ACC112 (cell line): Measurements from ENCODE around the gene CCDC93.

Experiments
- H2AFZ ChIP-seq: fragments of 200-600 bp; sonication (generic); one replicate; pipeline ENCODE4 v1.6.0; 2017; ENCODE audit warnings: antibody characterized with exemption, low read length; ENCODE audit not compliant: unreplicated experiment
- H3K27ac ChIP-seq: fragments of 200-600 bp; sonication (generic); 2 replicates; pipeline ENCODE4 v1.5.1; 2014; ENCODE audit warnings: low read depth, mild to moderate bottlenecking, antibody characterized with exemption, low read length, moderate library complexity
- H3K27me3 ChIP-seq: fragments of 200-600 bp; sonication (generic); 2 replicates; pipeline ENCODE4 v1.6.1; 2014; ENCODE audit warnings: mild to moderate bottlenecking, antibody characterized with exemption, low read length, moderate library complexity, mixed read lengths; ENCODE audit not compliant: insufficient read depth
- H3K36me3 ChIP-seq: fragments of 200-600 bp; sonication (generic); 2 replicates; pipeline ENCODE4 v1.6.1; 2016; ENCODE audit warnings: mild to moderate bottlenecking, antibody characterized with exemption, low read length, moderate library complexity, mixed read lengths; ENCODE audit not compliant: insufficient read depth
- H3K4me1 ChIP-seq: fragments of 200-600 bp; sonication (generic); one replicate; pipeline ENCODE4 v1.6.1; 2016; ENCODE audit warnings: low read length, mixed read lengths; ENCODE audit not compliant: insufficient read depth, unreplicated experiment, control insufficient read depth
- H3K4me3 ChIP-seq: fragments of 200-600 bp; sonication (generic); 2 replicates; pipeline ENCODE4 v1.5.1; 2014; ENCODE audit warnings: mild to moderate bottlenecking, low read depth, low read length
- H3K79me2 ChIP-seq: fragments of 200-600 bp; sonication (generic); one replicate; pipeline ENCODE4 v1.6.0; 2016; ENCODE audit warnings: low read length; ENCODE audit not compliant: control insufficient read depth, unreplicated experiment, insufficient read depth

Gene CCDC93

DNA sequence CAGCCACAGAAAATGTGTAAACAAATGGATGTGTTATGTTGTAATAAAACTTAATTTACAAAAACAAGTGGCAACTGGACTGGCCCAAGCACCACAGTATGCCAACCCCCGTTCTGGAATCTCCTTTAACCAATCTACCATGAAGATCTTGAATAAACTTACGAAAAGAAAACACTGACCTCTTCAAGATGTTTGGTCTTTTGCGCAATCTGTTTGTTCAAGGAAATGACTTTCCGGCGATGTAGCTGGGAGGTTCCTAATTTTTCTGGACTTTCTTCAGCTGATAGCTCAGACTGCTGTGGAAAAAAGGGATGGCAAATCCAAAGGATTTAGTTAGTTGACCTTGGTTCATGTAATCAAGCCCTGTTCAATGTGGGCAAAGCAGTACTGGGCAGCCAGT lies 55.7 kb downstream of the CCDC93 start:
- H3K27ac ChIP-seq: peak overlapping the region; percentile 56
- peaks cover 48% of the 10 kb centered on the region for H3K4me1 ChIP-seq
- peaks cover 10% of the 10 kb centered on the region for H3K79me2 ChIP-seq
- no peak overlapping the region for H3K4me3 ChIP-seq
- H3K36me3 ChIP-seq: peaks cover 22% of the 10 kb centered on the region; the same call in 1 of the 2 replicates
- H2AFZ ChIP-seq: no peak overlapping the region
- no peaks in the 10 kb centered on the region for H3K27me3 ChIP-seq

DNA sequence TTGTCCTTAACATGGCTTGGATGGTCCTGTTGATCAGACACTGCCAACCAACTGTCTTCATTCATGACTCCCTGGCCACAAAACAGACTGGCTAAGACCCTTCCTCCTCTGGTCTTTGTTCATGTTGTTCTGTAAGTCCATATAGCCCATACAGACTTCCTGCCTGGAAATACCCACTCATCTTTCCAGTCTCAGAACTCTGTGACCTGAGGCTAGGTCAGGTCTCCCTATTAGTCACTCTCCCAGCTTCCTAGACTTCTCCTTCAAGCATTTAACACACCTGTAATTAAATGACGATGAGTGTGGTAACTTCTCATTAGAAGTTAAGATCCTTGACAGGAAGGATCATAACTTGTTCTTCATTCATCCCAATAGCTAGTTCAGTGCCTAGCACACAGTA lies 56.3 kb downstream of the CCDC93 start:
- no peak overlapping the region for H2AFZ ChIP-seq
- peak overlapping the region; percentile 36 for H3K27ac ChIP-seq
- peaks cover 45% of the 10 kb centered on the region for H3K4me1 ChIP-seq
- peaks cover 4% of the 10 kb centered on the region for H3K79me2 ChIP-seq
- H3K4me3 ChIP-seq: no peak overlapping the region
- peaks cover 27% of the 10 kb centered on the region; the same call in 1 of the 2 replicates for H3K36me3 ChIP-seq
- no peaks in the 10 kb centered on the region for H3K27me3 ChIP-seq

DNA sequence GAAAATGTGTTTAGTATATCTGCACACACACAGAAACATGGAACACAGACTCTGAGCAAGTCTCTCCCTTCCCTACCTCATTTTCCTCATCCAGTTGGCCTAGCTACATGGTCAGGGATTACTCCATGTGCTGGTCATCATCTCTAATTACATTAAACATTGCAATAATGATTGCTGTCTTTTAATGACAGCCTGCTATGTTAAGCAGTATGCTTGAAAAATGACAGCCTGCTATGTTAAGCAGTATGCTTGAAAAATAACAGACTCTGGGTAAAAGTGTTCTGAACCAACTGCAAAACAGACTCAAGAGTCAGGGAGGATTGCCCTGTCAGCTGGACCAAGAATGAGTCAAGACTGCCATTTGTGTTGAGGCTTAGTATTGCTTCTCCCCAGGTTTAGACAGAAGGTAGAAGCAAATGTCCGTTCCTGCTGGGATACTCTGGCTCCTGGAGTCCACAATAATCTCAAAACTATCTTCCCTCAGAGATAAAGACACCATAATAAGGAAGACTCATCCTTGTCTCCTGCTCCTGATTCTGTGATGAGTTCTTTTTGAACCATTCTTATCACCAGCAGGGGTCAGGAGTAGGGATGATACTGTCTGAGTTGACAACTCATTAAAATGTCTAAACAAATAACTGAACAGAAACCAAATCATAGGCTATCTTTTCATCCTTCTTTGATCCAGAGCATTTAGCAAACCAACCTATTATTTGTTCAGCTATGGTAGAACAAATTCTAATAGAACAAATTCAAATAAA lies 57.7 kb downstream of the CCDC93 start:
- Histone ChIP-seq H3K27ac (no peak overlapping the region), H3K36me3 (peaks cover 40% of the 10 kb centered on the region; the same call in 1 of the 2 replicates), H3K79me2 (peaks cover 4% of the 10 kb centered on the region), H3K4me3 (no peak overlapping the region), H3K4me1 (peaks cover 40% of the 10 kb centered on the region), H3K27me3 (no peaks in the 10 kb centered on the region), H2AFZ (no peak overlapping the region)

DNA sequence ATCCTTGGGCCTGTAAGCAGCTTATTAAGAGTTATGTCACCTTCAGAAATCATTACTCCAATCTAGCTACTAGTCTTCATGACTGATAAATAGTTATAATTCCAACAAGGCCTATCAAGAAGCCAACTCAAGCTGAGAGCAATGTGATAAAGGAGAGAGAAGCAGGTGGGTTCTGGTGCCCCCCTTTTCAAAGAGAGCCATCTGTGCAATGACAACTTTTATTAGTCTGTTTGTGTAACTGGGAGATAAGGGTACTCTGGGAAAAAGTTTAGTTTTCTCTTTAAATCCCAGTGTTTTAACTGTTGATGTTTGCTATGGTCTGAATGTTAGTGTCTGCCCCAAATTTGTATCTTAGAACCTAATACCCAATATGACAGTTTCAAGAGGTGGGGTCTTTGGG lies 60.6 kb downstream of the CCDC93 start:
- H3K79me2 ChIP-seq: peaks cover 4% of the 10 kb centered on the region

DNA sequence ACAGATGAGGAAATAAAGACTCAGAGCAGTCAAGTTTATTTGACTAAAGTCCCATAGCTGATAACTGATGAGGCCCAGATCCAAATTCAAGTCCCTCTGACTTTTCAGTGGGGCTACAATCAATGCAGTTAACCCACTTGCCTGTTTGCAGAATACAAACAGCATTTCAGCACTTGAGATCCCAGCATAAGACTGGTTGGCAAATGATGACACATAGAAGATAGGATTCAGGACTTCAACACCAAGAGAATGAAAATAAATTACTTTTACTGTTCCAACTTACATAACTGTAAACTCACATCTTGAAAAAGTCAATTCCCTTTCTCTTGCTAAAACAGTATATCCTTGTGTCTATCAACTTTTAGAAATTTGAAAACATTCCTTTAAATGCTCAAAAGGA lies 61.2 kb downstream of the CCDC93 start:
- Histone ChIP-seq H3K36me3 (peaks cover 65% of the 10 kb centered on the region), H3K79me2 (peaks cover 4% of the 10 kb centered on the region), H3K4me3 (no peak overlapping the region), H3K27ac (no peak overlapping the region), H3K27me3 (no peaks in the 10 kb centered on the region), H2AFZ (no peak overlapping the region), H3K4me1 (peaks cover 8% of the 10 kb centered on the region)

More for the DNA sequence above, 60.6 kb downstream of the CCDC93 start:
- no peak overlapping the region for H3K4me3 ChIP-seq
- no peak overlapping the region for H3K27ac ChIP-seq
- H3K4me1 ChIP-seq: peaks cover 12% of the 10 kb centered on the region
- H3K27me3 ChIP-seq: no peaks in the 10 kb centered on the region
- H3K36me3 ChIP-seq: peaks cover 61% of the 10 kb centered on the region
- H2AFZ ChIP-seq: no peak overlapping the region

DNA sequence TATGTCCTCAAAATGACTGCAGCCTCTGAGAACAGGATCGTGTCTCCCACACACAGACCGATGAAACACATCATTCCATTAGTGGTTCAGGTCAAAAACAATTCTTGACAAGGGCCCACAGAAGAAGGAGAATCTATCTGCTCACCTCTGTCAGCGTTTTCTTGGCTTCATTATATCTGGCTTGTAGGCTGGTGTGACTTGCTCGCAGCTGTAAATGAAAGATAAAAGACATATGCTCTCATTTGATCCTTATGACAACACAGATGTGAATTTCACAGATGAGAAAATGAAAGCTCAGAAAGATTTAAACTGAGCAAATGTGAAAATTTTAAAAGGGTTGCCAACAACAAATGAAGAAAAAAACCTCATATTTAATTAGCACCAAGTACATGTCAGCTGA lies 61.6 kb downstream of the CCDC93 start:
- H2AFZ ChIP-seq: no peak overlapping the region
- no peak overlapping the region for H3K4me3 ChIP-seq
- H3K27ac ChIP-seq: no peak overlapping the region
- H3K4me1 ChIP-seq: peaks cover 3% of the 10 kb centered on the region
- peaks cover 4% of the 10 kb centered on the region for H3K79me2 ChIP-seq
- H3K27me3 ChIP-seq: no peaks in the 10 kb centered on the region
- peaks cover 61% of the 10 kb centered on the region for H3K36me3 ChIP-seq

DNA sequence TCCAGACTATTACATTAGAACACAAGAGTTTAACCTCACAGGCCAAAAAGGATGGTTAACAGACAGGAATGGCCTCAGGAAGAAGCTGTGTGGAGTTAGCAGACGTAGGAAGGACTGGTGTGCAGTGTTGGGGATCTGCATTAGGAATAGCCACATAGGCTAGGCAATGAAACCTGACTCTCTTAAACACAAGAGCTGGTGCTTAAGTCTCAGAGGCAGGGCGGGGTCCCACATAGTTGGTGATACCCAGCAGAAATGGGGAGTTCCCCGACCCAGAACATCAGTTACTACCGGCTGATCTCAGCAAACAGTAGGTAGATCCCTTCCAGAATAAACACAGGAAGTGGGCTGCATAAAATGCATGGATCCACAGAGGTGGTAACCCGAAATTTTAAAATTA lies 64.1 kb downstream of the CCDC93 start:
- Histone ChIP-seq H3K79me2 (no peaks in the 10 kb centered on the region), H3K36me3 (peaks cover 64% of the 10 kb centered on the region), H3K4me3 (no peak overlapping the region), H2AFZ (no peak overlapping the region), H3K27ac (no peak overlapping the region), H3K27me3 (no peaks in the 10 kb centered on the region), H3K4me1 (no peaks in the 10 kb centered on the region)

DNA sequence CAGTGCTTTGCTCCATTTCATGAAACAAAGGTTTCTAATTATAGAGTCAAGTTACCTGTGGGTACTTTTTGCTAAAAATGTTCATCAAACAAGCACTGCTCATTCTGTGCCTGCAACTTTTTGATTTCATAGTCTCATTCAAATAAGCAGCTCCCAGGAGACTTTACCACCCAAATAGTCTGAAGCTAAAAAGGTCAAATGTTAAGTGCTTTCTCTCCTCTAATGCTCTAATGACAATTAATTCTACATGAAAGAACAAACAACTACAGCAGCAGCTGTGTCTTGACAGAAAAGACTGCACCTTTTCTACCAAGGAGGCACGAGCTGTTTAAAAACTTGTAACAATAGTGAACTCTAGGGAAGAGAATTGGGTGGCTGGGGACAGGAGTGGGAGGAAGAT lies 65.3 kb downstream of the CCDC93 start:
- Histone ChIP-seq H3K36me3 (peaks cover 64% of the 10 kb centered on the region), H3K4me1 (no peaks in the 10 kb centered on the region), H3K27me3 (no peaks in the 10 kb centered on the region), H3K79me2 (no peaks in the 10 kb centered on the region), H2AFZ (no peak overlapping the region), H3K27ac (no peak overlapping the region), H3K4me3 (no peak overlapping the region)

DNA sequence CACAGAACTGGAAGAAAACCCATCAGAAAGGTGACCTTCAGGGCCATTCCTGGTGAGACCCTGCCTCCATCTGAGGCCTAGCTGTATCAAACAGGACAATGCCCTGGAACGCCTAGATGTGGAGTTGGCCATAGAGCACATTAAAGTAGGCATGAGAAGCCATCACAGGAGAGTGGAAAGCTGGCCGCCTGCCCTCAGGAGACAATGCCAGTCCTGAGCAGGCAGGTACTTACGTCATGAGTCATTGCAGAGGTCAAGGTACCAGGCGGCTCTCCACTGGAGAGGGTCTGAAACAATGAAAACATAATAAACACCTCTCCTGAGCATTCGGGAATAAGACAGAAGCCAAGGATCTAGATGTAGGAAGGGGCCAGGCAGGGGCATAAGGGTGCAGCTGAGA lies 68.6 kb downstream of the CCDC93 start:
- Histone ChIP-seq H2AFZ (no peak overlapping the region), H3K36me3 (peaks cover 35% of the 10 kb centered on the region), H3K4me3 (no peak overlapping the region)

DNA sequence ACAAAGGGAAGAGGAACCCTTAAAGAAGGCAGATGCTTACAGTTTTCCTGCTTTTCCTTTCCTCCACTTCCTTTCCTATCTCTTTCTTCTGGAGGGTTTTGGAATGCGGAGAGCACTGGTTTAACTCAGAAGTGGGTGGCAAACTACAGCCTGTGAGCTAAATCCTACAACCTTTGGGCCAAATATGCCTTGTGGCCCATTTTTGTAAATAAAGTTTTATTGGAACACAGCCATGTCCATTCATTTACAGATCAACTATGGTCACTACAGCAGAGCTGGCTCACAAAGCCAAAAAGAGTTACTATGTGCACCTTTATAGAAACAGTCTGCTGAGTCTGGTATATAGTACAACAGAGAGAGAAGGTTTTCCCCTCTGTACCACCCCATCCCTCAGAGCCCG lies 69.1 kb downstream of the CCDC93 start:
- no peak overlapping the region for H3K4me3 ChIP-seq
- peaks cover 31% of the 10 kb centered on the region for H3K36me3 ChIP-seq
- H3K27me3 ChIP-seq: no peaks in the 10 kb centered on the region
- H3K4me1 ChIP-seq: no peaks in the 10 kb centered on the region
- H3K79me2 ChIP-seq: no peaks in the 10 kb centered on the region
- no peak overlapping the region for H2AFZ ChIP-seq
- H3K27ac ChIP-seq: no peak overlapping the region

More for the DNA sequence above, 68.6 kb downstream of the CCDC93 start:
- H3K79me2 ChIP-seq: no peaks in the 10 kb centered on the region
- no peaks in the 10 kb centered on the region for H3K27me3 ChIP-seq
- H3K4me1 ChIP-seq: no peaks in the 10 kb centered on the region
- no peak overlapping the region for H3K27ac ChIP-seq

DNA sequence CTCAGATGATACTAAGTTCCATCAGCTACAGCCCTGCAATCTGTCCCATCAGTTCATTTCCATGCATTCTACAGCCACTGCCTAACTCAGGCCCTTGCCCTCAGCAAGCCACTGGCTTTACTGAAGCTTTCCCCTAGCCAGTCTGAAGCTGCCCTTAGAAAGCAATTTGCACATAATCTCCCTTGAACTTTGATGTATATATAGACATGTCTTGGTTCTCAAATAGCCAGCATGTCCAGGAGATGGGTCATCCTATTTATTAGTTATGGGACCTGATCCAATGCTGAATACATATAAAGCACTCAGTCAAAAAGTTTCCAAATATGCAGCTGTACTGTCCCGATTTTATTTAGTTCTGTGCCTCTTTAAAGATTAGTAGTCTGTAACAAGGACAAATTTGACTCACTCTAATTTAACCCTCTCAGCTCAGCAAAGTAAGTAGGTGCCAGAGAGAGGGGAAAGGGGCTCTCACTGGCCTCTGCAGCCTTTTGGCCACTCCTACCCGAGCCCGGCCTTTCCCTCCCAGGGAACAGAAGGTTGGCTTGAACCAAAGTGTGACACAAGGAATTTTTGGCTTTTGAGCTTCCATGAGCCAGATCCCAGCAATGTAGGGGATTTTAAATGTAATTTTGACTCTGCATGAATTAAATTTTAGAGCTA lies 70.7 kb downstream of the CCDC93 start:
- Histone ChIP-seq H3K27ac (no peak overlapping the region), H3K36me3 (peaks cover 27% of the 10 kb centered on the region), H3K27me3 (no peaks in the 10 kb centered on the region), H3K4me1 (no peaks in the 10 kb centered on the region), H2AFZ (no peak overlapping the region), H3K4me3 (no peak overlapping the region), H3K79me2 (no peaks in the 10 kb centered on the region)
